ENCODE results near the gene ESR1.

GRCh38 chr6:151807513-151808370 lies at the start of gene ESR1:
- TF ChIP-seq, protein P1, sequence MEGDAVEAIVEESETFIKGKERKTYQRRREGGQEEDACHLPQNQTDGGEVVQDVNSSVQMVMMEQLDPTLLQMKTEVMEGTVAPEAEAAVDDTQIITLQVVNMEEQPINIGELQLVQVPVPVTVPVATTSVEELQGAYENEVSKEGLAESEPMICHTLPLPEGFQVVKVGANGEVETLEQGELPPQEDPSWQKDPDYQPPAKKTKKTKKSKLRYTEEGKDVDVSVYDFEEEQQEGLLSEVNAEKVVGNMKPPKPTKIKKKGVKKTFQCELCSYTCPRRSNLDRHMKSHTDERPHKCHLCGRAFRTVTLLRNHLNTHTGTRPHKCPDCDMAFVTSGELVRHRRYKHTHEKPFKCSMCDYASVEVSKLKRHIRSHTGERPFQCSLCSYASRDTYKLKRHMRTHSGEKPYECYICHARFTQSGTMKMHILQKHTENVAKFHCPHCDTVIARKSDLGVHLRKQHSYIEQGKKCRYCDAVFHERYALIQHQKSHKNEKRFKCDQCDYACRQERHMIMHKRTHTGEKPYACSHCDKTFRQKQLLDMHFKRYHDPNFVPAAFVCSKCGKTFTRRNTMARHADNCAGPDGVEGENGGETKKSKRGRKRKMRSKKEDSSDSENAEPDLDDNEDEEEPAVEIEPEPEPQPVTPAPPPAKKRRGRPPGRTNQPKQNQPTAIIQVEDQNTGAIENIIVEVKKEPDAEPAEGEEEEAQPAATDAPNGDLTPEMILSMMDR (conservative IDR thresholded peaks at IDR 0.05), result no peak
- no peak for TF ChIP-seq ZFX (IDR thresholded peaks at IDR 0.05)

Data from C4-2B (cell line).